SHP77 treated with DMSO at 0.1 percent for 48 hours (cell line): Measurements from ENCODE around the gene UNC119.
"Not testable (repeated sequence)": the region's sequence is repeated elsewhere in the genome, so short reads cannot be mapped to it uniquely, and the experiment has no call there.

Experiments used
- DNase-seq: peaks from one replicate; lab custom pipeline; 2025; lab: John Stamatoyannopoulos, UW

UNC119 gene

GRCh38 chr17:28552176-28552999 lies at the start of gene UNC119:
Gene UNC119, minus strand, starts transcription at chr17:28552624. Its CDS starts 67 bp downstream, at chr17:28552557.
- DNase-seq = no peak

- peak; percentile 72 for DNase-seq
These were observed 47.1 kb upstream of the UNC119 start for GRCh38 chr17:28599311-28600184.

GRCh38 chr17:28598799-28599310 lies 46.4 kb upstream of the UNC119 start, which contains the start of gene SPAG5:
Gene SPAG5, minus strand, starts transcription at chr17:28599025. Its CDS starts 79 bp downstream, at chr17:28598946.
- peak; percentile 85 for DNase-seq

- DNase-seq = peak; percentile 41
These were observed 46.0 kb upstream of the UNC119 start for GRCh38 chr17:28598389-28598788.

GRCh38 chr17:28597606-28598383 lies 45.4 kb upstream of the UNC119 start:
- DNase-seq = no peak

GRCh38 chr17:28592260-28592659 lies 39.8 kb upstream of the UNC119 start:
- no peak for DNase-seq

GRCh38 chr17:28585851-28586250 lies 33.4 kb upstream of the UNC119 start:
- no peak for DNase-seq

- DNase-seq = no peak
These were observed 32.0 kb upstream of the UNC119 start for GRCh38 chr17:28584434-28584833.

- DNase-seq = no peak
These were observed 30.1 kb upstream of the UNC119 start for GRCh38 chr17:28582513-28582912.

- no peak for DNase-seq
These were observed 28.5 kb upstream of the UNC119 start for GRCh38 chr17:28580959-28581358.

- no peak for DNase-seq
These were observed 27.1 kb upstream of the UNC119 start for GRCh38 chr17:28579526-28579925.

- DNase-seq = no peak
These were observed 26.1 kb upstream of the UNC119 start for GRCh38 chr17:28578246-28579195.

GRCh38 chr17:28577466-28577824 lies 25.0 kb upstream of the UNC119 start:
- DNase-seq = no peak

- DNase-seq = peak; percentile 83
These were observed 24.5 kb upstream of the UNC119 start, which contains the start of gene ALDOC for GRCh38 chr17:28576758-28577465. Gene ALDOC, minus strand, starts transcription at chr17:28576895. Its CDS starts 1,363 bp downstream, at chr17:28575532.

GRCh38 chr17:28576016-28576415 lies 23.6 kb upstream of the UNC119 start:
- DNase-seq = not testable (repeated sequence)

- DNase-seq = no peak
These were observed 22.8 kb upstream of the UNC119 start for GRCh38 chr17:28575126-28575795.

- DNase-seq = no peak
These were observed 22.1 kb upstream of the UNC119 start for GRCh38 chr17:28574526-28574925.

- no peak for DNase-seq
These were observed 21.6 kb upstream of the UNC119 start for GRCh38 chr17:28573966-28574480.

GRCh38 chr17:28573521-28573920 lies 21.1 kb upstream of the UNC119 start:
- no peak for DNase-seq
